OCI-LY7 (cell line): ENCODE measurements around the gene FCAMR. TPM values are rescaled to one million over a fixed set of nuclear protein-coding genes. Genes with fewer than 3 reads are reported as not detected.

ENCODE experiments used
- BruUV-seq: library from RNA; stranded (reverse); fragments of 400-500 nt; replicated peaks from 2 replicates; lab custom pipeline; 2021; lab: Mats Ljungman, UMichigan
- CTCF ChIA-PET: fragments of 300-600 bp; sonication (Branson Sonifier 250); formaldehyde crosslinking; loops from one replicate; lab custom pipeline; 2022; ENCODE audit warnings: antibody characterized with exemption; ENCODE audit not compliant: unreplicated experiment; lab: Charles Lee
- POLR2A ChIA-PET: fragments of 300-600 bp; sonication (Branson Sonifier 250); formaldehyde crosslinking; loops from one replicate; lab custom pipeline; 2022; ENCODE audit warnings: antibody characterized with exemption; lab: Charles Lee
- DNase-seq: peaks from one replicate; pipeline ENCODE4 v3.0.0-alpha.2; 2015; ENCODE audit warnings: low spot score
- H2AFZ ChIP-seq: fragments of 200-600 bp; sonication (generic), shearing (Covaris generic); 2 replicates; pipeline ENCODE4 v1.6.1; 2014; ENCODE audit warnings: mild to moderate bottlenecking, antibody characterized with exemption, low read length, moderate library complexity
- H3K27ac ChIP-seq: fragments of 200-600 bp; sonication (generic); 2 replicates; pipeline ENCODE4 v1.5.1; 2014; ENCODE audit warnings: mixed run types, low read depth, mild to moderate bottlenecking, moderate library complexity, low read length, inconsistent platforms; ENCODE audit not compliant: poor library complexity, severe bottlenecking
- H3K36me3 ChIP-seq: fragments of 200-600 bp; sonication (generic); 2 replicates; pipeline ENCODE4 v1.6.1; 2014; ENCODE audit warnings: mild to moderate bottlenecking, antibody characterized with exemption, low read length, moderate library complexity, mixed read lengths; ENCODE audit not compliant: insufficient read depth
- H3K4me1 ChIP-seq: fragments of 200-600 bp; sonication (generic); 2 replicates; pipeline ENCODE4 v1.5.1; 2014; ENCODE audit warnings: mild to moderate bottlenecking, low read length; ENCODE audit not compliant: insufficient read depth, poor library complexity, severe bottlenecking
- H3K4me2 ChIP-seq: fragments of 200-600 bp; sonication (generic); 2 replicates; pipeline ENCODE4 v1.6.1; 2014; ENCODE audit warnings: mild to moderate bottlenecking, low read length
- H3K4me3 ChIP-seq: fragments of 200-600 bp; sonication (generic); 2 replicates; pipeline ENCODE4 v1.5.1; 2014; ENCODE audit warnings: mild to moderate bottlenecking, low read depth, low read length; ENCODE audit not compliant: poor library complexity, severe bottlenecking
- H3K79me2 ChIP-seq: fragments of 200-600 bp; sonication (generic); 2 replicates; pipeline ENCODE4 v1.6.1; 2016; ENCODE audit warnings: low read depth, mild to moderate bottlenecking, low read length, moderate library complexity, mixed read lengths; ENCODE audit not compliant: insufficient read depth
- H3K9me2 ChIP-seq: fragments of 200-600 bp; sonication (generic); 2 replicates; pipeline ENCODE4 v1.6.1; 2016; ENCODE audit warnings: mild to moderate bottlenecking, low read length, mixed read lengths; ENCODE audit not compliant: insufficient read depth
- H3K9me3 ChIP-seq: fragments of 200-600 bp; sonication (generic); 2 replicates; pipeline ENCODE4 v1.6.1; 2014; ENCODE audit warnings: mild to moderate bottlenecking, mixed run types, low read length, mixed read lengths
- H4K20me1 ChIP-seq: fragments of 200-600 bp; sonication (generic); 2 replicates; pipeline ENCODE4 v1.6.1; 2014; ENCODE audit warnings: mild to moderate bottlenecking, antibody characterized with exemption, low read length, moderate library complexity, mixed read lengths; ENCODE audit not compliant: insufficient read depth
- EZH2phosphoT487 ChIP-seq: fragments of 200-600 bp; sonication (generic); IDR thresholded peaks from 2 replicates; pipeline ENCODE4 v1.6.1; 2018; ENCODE audit warnings: low read depth, borderline replicate concordance, mild to moderate bottlenecking, mixed run types, antibody characterized with exemption, low read length, moderate library complexity, mixed read lengths
- intact Hi-C: fragments of 100-400 bp; cut with micrococcal nuclease; formaldehyde crosslinking; loops from one replicate; pipeline ENCODE4 v1.10.0; 2022; ENCODE audit not compliant: unreplicated experiment
- total RNA-seq, 2 experiments: library from RNA; depleted of rRNA in 1 of 2; stranded (reverse); fragments of >200 nt in 1 of 2; shearing (Covaris generic) in 1 of 2; gene quantifications; 2 replicates each; pipeline ENCODE4 v1.2.3, GENCODE V29; 2014 to 2022
- TF ChIP-seq, protein P1 (sequence below): fragments of 200-600 bp; sonication (generic); conservative IDR thresholded peaks from 2 replicates; pipeline ENCODE4 v1.5.1; 2014; ENCODE audit warnings: mild to moderate bottlenecking, antibody characterized with exemption, low read length, moderate library complexity, mixed read lengths

Gene FCAMR
- total RNA-seq, 2 experiments from 2014 or later: not detected

DNA sequence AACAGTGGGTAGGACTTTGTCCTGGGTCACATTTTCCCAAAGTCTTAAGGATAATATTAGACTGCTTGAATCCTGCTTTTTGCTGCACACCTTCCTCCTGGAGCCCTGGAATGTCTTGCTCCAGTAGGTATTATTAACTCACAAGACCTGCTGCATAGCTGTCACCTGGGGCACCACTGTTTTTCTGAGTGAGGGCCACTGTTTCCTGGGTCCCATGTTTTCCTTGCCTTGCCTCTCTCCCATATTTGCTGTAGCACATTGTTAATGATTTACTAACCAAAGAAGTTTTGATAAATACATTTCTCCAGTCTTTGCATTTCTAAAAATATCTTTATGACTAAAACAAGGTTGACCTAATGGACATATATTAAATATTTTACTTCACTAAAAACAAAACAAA is 22.5 kb upstream of the FCAMR start:
- H3K4me2 ChIP-seq: no peak overlapping the region
- no peaks in the 10 kb centered on the region for H4K20me1 ChIP-seq
- CTCF ChIA-PET: no interaction called here

DNA sequence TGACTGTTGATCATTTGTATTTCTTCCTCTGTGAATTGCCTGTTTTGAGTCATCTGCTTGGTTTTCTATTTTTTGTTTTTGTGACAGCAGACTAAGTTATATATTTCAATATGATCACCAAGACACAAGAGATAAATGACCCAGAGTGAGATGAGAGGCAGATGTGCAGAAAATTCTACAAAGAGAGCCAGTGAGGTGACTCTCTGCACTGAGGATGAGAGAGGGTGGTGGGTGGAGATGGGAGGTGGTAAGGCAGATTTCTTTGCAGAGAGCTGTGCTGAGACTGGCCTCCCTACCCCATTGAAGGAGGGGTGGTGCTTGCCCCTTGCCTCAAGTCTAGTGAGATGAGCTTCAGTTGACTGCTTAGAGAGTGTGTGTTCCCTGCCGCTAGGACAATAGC is 17.6 kb upstream of the FCAMR start:
- ChIA-PET POLR2A (no interaction called here), CTCF (no interaction called here)
- intact Hi-C loops: no loop called here

More for the DNA sequence above, 22.5 kb upstream of the FCAMR start:
- Histone ChIP-seq H3K27ac (no peak overlapping the region), H3K79me2 (no peaks in the 10 kb centered on the region), H3K9me2 (no peaks in the 10 kb centered on the region), H2AFZ (no peak overlapping the region), H3K4me1 (no peaks in the 10 kb centered on the region), H3K36me3 (no peaks in the 10 kb centered on the region), H3K4me3 (no peak overlapping the region), H3K9me3 (no peaks in the 10 kb centered on the region)
- no TSS peak for BruUV-seq
- POLR2A ChIA-PET: interaction anchor here (0.8 kb wide), 1 partner anchor 21 kb away, joined by 3 read pairs; no protein-coding TSS in a partner anchor
- TF ChIP-seq, protein P1, sequence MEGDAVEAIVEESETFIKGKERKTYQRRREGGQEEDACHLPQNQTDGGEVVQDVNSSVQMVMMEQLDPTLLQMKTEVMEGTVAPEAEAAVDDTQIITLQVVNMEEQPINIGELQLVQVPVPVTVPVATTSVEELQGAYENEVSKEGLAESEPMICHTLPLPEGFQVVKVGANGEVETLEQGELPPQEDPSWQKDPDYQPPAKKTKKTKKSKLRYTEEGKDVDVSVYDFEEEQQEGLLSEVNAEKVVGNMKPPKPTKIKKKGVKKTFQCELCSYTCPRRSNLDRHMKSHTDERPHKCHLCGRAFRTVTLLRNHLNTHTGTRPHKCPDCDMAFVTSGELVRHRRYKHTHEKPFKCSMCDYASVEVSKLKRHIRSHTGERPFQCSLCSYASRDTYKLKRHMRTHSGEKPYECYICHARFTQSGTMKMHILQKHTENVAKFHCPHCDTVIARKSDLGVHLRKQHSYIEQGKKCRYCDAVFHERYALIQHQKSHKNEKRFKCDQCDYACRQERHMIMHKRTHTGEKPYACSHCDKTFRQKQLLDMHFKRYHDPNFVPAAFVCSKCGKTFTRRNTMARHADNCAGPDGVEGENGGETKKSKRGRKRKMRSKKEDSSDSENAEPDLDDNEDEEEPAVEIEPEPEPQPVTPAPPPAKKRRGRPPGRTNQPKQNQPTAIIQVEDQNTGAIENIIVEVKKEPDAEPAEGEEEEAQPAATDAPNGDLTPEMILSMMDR: no peak
- TF ChIP-seq EZH2phosphoT487: no peak
- no peak for DNase-seq
- intact Hi-C loops: no loop called here

GRCh38 chr1:206986885-206987284 is 16.6 kb upstream of the FCAMR start:
- POLR2A ChIA-PET: interaction anchor here (0.5 to 0.6 kb wide), 2 partner anchors 11 to 242 kb away, joined by 3 read pairs; no protein-coding TSS in a partner anchor
- no peak overlapping the region for H2AFZ ChIP-seq
- TF ChIP-seq, protein P1: no peak
- no peak for TF ChIP-seq EZH2phosphoT487
- H3K4me1 ChIP-seq: no peaks in the 10 kb centered on the region
- H3K4me2 ChIP-seq: no peak overlapping the region
- intact Hi-C loops: no loop called here
- no peak for DNase-seq
- H3K9me3 ChIP-seq: no peaks in the 10 kb centered on the region
- H3K27ac ChIP-seq: no peak overlapping the region
- no peaks in the 10 kb centered on the region for H4K20me1 ChIP-seq
- no peaks in the 10 kb centered on the region for H3K79me2 ChIP-seq
- no peaks in the 10 kb centered on the region for H3K9me2 ChIP-seq
- no peaks in the 10 kb centered on the region for H3K36me3 ChIP-seq
- BruUV-seq: no TSS peak
- CTCF ChIA-PET: no interaction called here
- no peak overlapping the region for H3K4me3 ChIP-seq

More for the DNA sequence above, 17.6 kb upstream of the FCAMR start:
- no peak for TF ChIP-seq EZH2phosphoT487
- TF ChIP-seq, protein P1: no peak
- Histone ChIP-seq H4K20me1 (no peaks in the 10 kb centered on the region), H3K4me1 (no peaks in the 10 kb centered on the region), H3K4me2 (no peak overlapping the region), H2AFZ (no peak overlapping the region), H3K4me3 (no peak overlapping the region), H3K36me3 (no peaks in the 10 kb centered on the region), H3K27ac (no peak overlapping the region), H3K79me2 (no peaks in the 10 kb centered on the region), H3K9me3 (no peaks in the 10 kb centered on the region), H3K9me2 (no peaks in the 10 kb centered on the region)
- no peak for DNase-seq
- BruUV-seq: no TSS peak
